Glutamatergic neuron (in vitro differentiated cells): Measurements from ENCODE around the gene PTPRO. TPM values are rescaled to one million over a fixed set of nuclear protein-coding genes. Genes with fewer than 3 reads are reported as not detected.

Experiments
- DNase-seq: peaks from one replicate; pipeline ENCODE4 v3.0.0; 2022
- H3K27ac Mint-ChIP-seq: one replicate; pipeline ENCODE4 v1.8.0; 2020; ENCODE audit warnings: mild to moderate bottlenecking, mixed read lengths, inconsistent platforms; ENCODE audit not compliant: unreplicated experiment
- H3K27me3 Mint-ChIP-seq: one replicate; pipeline ENCODE4 v1.8.0; 2020; ENCODE audit warnings: mild to moderate bottlenecking, moderate library complexity, mixed read lengths, inconsistent platforms; ENCODE audit not compliant: unreplicated experiment
- H3K36me3 Mint-ChIP-seq: one replicate; pipeline ENCODE4 v1.8.0; 2020; ENCODE audit warnings: mild to moderate bottlenecking, mixed read lengths, inconsistent platforms; ENCODE audit not compliant: unreplicated experiment
- H3K4me1 Mint-ChIP-seq: one replicate; pipeline ENCODE4 v1.8.0; 2020; ENCODE audit warnings: mild to moderate bottlenecking, low read depth, mixed read lengths, inconsistent platforms; ENCODE audit not compliant: unreplicated experiment
- H3K4me3 Mint-ChIP-seq: one replicate; pipeline ENCODE4 v1.8.0; 2020; ENCODE audit warnings: mild to moderate bottlenecking, mixed read lengths, inconsistent platforms; ENCODE audit not compliant: unreplicated experiment
- H3K9me3 Mint-ChIP-seq: one replicate; pipeline ENCODE4 v1.8.0; 2020; ENCODE audit warnings: mild to moderate bottlenecking, moderate library complexity, mixed read lengths, inconsistent platforms; ENCODE audit not compliant: unreplicated experiment
- CTCF ChIP-seq: fragments of 200-600 bp; sonication (generic); IDR thresholded peaks from one replicate; pipeline ENCODE4 v1.5.0; 2021; ENCODE audit not compliant: partially characterized antibody, unreplicated experiment
- total RNA-seq: library from RNA; stranded (reverse); fragmentation: NEBNext Ultra II Directional; extraction: Animal tissue kit (Norgen Biotek cat#: 25700); gene quantifications from one replicate; pipeline ENCODE4 v1.2.1, GENCODE V29; 2021; ENCODE audit not compliant: unreplicated experiment

PTPRO gene
- total RNA-seq, 1 donor from 2014 or later: 32.5 TPM

DNA sequence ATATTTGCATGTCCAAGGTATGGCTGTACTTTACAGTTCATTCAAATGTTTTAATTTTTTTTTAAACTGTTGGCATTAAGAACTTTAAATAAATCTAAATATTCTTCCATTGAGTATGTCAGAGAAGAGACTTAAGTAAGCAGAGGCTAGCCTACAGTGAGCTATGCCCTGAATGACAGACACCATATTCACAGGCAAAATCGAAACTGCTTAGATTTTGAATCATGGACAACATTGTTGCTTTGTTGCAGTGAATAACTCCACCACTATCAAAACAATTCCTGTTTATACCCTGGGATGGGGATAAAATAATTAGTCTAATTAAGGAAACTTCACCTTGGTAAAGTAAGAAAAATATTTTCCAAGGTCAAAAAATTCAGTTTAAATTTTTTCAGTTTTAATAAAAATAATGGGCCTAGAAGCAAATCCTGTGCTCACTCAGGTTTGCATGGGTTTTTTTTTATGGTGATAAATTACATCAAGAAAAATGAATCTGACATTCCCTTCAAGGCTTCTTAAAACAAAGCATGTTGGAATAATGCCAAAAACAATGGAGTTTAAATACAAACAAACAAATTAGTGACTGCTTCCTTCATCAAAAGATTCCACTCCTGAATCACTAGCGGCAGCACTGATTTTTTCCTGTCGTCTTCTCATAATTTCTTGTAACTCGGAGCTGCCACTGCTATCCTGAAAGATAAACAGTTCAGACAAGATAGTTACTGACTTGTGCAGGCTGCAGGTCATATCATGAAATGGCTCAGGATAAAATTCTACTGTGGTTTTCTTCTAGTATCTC, 298.6 kb downstream of the PTPRO start:
- TF ChIP-seq CTCF: no peak
- Mint-ChIP-seq H3K4me3 (no peak overlapping the region), H3K9me3 (no peaks in the 10 kb centered on the region), H3K36me3 (peaks cover 7% of the 10 kb centered on the region), H3K4me1 (no peaks in the 10 kb centered on the region), H3K27me3 (no peaks in the 10 kb centered on the region), H3K27ac (no peak overlapping the region)
- no peak for DNase-seq

- no peak overlapping the region for H3K27ac Mint-ChIP-seq
- H3K4me3 Mint-ChIP-seq: no peak overlapping the region
- no peaks in the 10 kb centered on the region for H3K36me3 Mint-ChIP-seq
- H3K9me3 Mint-ChIP-seq: peaks cover 1% of the 10 kb centered on the region
- H3K4me1 Mint-ChIP-seq: no peaks in the 10 kb centered on the region
- no peak for DNase-seq
- TF ChIP-seq CTCF: no peak
- no peaks in the 10 kb centered on the region for H3K27me3 Mint-ChIP-seq
Observed at GRCh38 chr12:15625075-15625474, 302.8 kb downstream of the PTPRO start.

- Mint-ChIP-seq H3K4me3 (no peak overlapping the region), H3K36me3 (no peaks in the 10 kb centered on the region), H3K27me3 (no peaks in the 10 kb centered on the region), H3K9me3 (peaks cover 1% of the 10 kb centered on the region), H3K4me1 (no peaks in the 10 kb centered on the region), H3K27ac (no peak overlapping the region)
- TF ChIP-seq CTCF: no peak
- no peak for DNase-seq
Observed at GRCh38 chr12:15627995-15628945, 306.0 kb downstream of the PTPRO start.

DNA sequence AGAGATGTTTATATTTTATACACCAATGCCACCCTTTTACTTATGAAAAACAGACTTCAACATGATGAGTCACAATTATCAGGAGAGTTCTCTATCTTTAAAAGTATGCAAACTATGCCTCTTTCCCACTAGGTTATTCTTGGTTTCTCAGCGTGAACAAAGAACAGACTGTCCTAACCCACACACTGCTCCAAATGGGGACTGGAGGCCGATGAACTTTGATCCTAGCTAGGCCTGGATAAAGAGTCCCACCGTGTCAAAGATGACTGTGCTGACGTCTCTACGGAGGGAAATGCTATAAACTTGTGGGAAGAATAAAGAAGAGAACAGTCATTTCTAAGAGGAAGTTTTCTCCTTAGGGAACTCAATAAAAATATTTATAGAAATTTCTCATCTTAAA, 306.8 kb downstream of the PTPRO start:
- no peak for TF ChIP-seq CTCF
- no peak overlapping the region for H3K27ac Mint-ChIP-seq
- H3K27me3 Mint-ChIP-seq: no peaks in the 10 kb centered on the region
- H3K36me3 Mint-ChIP-seq: no peaks in the 10 kb centered on the region
- no peak overlapping the region for H3K4me3 Mint-ChIP-seq
- no peaks in the 10 kb centered on the region for H3K4me1 Mint-ChIP-seq
- DNase-seq: no peak
- H3K9me3 Mint-ChIP-seq: peaks cover 1% of the 10 kb centered on the region

DNA sequence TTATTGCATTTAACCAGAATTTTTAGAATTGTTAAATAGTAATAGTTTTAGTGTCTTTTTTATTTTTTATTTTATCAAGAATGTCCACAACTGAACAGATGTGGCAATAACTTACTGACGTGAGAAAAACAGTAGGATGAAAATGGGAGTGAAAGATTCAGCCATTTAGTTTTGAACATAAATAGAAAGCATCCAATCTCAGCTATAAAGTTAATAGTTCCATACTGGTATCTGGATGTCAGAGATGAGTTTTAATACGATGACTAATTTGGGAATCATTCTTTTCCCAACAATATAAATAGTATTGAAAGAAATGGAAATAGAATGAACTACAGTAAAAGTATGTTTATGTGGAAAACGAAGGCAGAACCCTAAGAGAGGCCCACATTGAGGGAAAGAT, 307.5 kb downstream of the PTPRO start:
- TF ChIP-seq CTCF: no peak
- peaks cover 1% of the 10 kb centered on the region for H3K9me3 Mint-ChIP-seq
- H3K4me1 Mint-ChIP-seq: no peaks in the 10 kb centered on the region
- H3K4me3 Mint-ChIP-seq: no peak overlapping the region
- no peaks in the 10 kb centered on the region for H3K36me3 Mint-ChIP-seq
- no peaks in the 10 kb centered on the region for H3K27me3 Mint-ChIP-seq
- no peak overlapping the region for H3K27ac Mint-ChIP-seq
- DNase-seq: no peak
